Measurements from ENCODE around the gene DDX31. TPM values are rescaled to one million over a fixed set of nuclear protein-coding genes. Genes with fewer than 3 reads are reported as not detected.

The DDX31 gene
- total RNA-seq, 2 experiments from 2014 or later: 20.9 to 22.8 TPM

DNA sequence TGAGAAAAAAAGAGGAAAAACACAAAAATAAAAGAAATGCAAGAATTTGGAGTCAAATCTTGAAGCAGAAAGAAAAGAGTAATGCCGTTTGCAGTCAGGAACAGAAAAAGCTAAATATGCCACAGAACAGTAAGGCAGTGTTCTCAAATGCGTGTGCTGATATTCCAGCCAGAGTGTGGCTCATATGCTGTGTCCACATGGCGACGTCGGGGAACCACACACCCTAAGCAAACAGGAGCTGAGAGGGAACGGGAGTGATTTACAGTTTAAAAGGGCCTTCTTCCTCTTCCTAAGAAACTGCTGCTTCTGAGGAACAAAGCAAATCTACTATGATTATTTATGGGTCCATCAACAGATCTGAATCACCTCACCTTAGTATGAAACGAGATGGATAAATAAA, 42.7 kb downstream of the DDX31 start:
- Mint-ChIP-seq H3K9me3 (no peaks in the 10 kb centered on the region), H3K36me3 (ENCODE audit: low read depth) (peaks cover 54% of the 10 kb centered on the region), H3K27ac (no peak overlapping the region), H3K4me3 (no peak overlapping the region), H3K4me1 (ENCODE audit: low read depth) (no peaks in the 10 kb centered on the region), H3K27me3 (no peaks in the 10 kb centered on the region)
- ATAC-seq (no peak), DNase-seq (no peak)
- POLR2A ChIA-PET: no interaction called here
- intact Hi-C loops (cut with micrococcal nuclease): no loop called here
- CTCF ChIA-PET: no interaction called here
- TF ChIP-seq, protein P1, sequence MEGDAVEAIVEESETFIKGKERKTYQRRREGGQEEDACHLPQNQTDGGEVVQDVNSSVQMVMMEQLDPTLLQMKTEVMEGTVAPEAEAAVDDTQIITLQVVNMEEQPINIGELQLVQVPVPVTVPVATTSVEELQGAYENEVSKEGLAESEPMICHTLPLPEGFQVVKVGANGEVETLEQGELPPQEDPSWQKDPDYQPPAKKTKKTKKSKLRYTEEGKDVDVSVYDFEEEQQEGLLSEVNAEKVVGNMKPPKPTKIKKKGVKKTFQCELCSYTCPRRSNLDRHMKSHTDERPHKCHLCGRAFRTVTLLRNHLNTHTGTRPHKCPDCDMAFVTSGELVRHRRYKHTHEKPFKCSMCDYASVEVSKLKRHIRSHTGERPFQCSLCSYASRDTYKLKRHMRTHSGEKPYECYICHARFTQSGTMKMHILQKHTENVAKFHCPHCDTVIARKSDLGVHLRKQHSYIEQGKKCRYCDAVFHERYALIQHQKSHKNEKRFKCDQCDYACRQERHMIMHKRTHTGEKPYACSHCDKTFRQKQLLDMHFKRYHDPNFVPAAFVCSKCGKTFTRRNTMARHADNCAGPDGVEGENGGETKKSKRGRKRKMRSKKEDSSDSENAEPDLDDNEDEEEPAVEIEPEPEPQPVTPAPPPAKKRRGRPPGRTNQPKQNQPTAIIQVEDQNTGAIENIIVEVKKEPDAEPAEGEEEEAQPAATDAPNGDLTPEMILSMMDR (IDR thresholded peaks at IDR 0.05): no peak

DNA sequence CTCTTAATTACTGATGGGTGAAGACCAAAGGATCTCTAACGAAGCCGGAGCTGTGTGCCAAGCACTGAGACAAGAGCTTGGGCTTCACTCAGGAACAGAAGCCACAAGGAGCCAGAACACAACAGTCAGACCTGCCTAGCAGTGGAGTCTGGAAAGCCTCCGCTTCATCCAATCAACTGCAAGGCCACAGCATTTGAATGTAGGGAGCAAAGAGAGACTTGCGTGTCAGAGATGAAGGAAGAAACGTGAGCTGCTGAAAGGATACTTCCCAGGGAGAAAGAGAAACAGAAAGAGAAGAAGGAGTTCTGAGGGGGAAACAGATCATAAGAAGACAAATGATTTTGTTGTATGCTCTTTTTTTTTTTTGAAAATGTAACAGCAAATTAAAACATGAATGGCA, 43.5 kb downstream of the DDX31 start:
- DNase-seq (no peak), ATAC-seq (no peak)
- Mint-ChIP-seq H3K27me3 (no peaks in the 10 kb centered on the region), H3K4me3 (no peak overlapping the region), H3K9me3 (no peaks in the 10 kb centered on the region), H3K27ac (no peak overlapping the region), H3K4me1 (ENCODE audit: low read depth) (no peaks in the 10 kb centered on the region), H3K36me3 (ENCODE audit: low read depth) (peaks cover 49% of the 10 kb centered on the region)
- POLR2A ChIA-PET: no interaction called here
- intact Hi-C loops (cut with micrococcal nuclease): no loop called here
- TF ChIP-seq, protein P1 (IDR thresholded peaks at IDR 0.05): no peak
- CTCF ChIA-PET: no interaction called here

DNA sequence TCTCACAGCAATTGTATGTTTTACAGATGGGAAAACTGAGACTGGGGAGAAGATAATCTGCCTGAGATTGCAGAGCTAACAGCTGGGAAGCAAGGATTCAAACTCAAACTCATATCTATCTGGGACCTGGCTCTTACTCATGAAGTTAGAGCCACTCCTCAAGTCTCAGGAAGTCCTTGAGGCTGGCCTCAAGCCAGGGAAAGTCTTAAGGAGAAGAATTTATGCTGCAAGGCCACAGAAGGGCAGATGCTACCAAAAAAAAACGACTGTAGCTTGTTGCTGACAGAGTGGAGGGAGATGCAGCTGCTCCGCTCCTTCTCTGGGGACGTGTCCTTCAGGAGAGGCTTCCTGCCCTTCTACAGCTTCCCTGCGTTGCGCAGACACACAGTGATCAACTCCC, 47.6 kb downstream of the DDX31 start:
- ATAC-seq (no peak), DNase-seq (no peak)
- ChIA-PET CTCF (interaction anchor here (1.2 kb wide), 1 partner anchor 11 kb away, joined by 4 read pairs; no protein-coding TSS in a partner anchor), POLR2A (interaction anchor here (1.1 kb wide), 1 partner anchor 10 kb away, joined by 3 read pairs; no protein-coding TSS in a partner anchor)
- Mint-ChIP-seq H3K27ac (no peak overlapping the region), H3K9me3 (no peaks in the 10 kb centered on the region), H3K4me3 (no peak overlapping the region), H3K27me3 (no peaks in the 10 kb centered on the region), H3K36me3 (ENCODE audit: low read depth) (peaks cover 49% of the 10 kb centered on the region), H3K4me1 (ENCODE audit: low read depth) (no peaks in the 10 kb centered on the region)
- TF ChIP-seq, protein P1 (IDR thresholded peaks at IDR 0.05): no peak
- intact Hi-C loops (cut with micrococcal nuclease): no loop called here

DNA sequence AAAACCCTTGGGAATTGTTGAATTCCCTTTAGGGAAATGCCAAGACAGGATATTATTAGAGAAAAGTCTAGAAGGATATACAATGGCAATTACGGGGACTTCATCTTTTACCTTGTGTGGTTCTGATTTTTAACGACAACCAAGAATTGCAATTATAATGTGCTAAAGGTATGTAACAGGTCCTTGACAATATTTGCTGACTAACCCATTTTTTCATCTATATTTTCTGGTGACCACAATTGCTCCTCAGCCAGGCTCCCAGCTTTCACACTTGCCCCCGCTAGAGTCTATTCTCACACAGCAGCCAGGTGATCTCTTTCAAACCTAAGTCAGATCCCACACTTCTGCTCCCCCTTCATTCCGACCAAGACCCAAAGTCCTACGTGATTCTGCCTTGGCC, 53.1 kb downstream of the DDX31 start:
- no peak overlapping the region for H3K4me3 Mint-ChIP-seq
- H3K36me3 Mint-ChIP-seq (ENCODE audit: low read depth): peaks cover 70% of the 10 kb centered on the region
- H3K4me1 Mint-ChIP-seq (ENCODE audit: low read depth): no peaks in the 10 kb centered on the region
- DNase-seq (no peak), ATAC-seq (no peak)
- ChIA-PET POLR2A (no interaction called here), CTCF (no interaction called here)
- H3K27ac Mint-ChIP-seq: no peak overlapping the region
- TF ChIP-seq, protein P1 (IDR thresholded peaks at IDR 0.05): no peak
- H3K9me3 Mint-ChIP-seq: no peaks in the 10 kb centered on the region
- no peaks in the 10 kb centered on the region for H3K27me3 Mint-ChIP-seq
- intact Hi-C loops (cut with micrococcal nuclease): no loop called here

DNA sequence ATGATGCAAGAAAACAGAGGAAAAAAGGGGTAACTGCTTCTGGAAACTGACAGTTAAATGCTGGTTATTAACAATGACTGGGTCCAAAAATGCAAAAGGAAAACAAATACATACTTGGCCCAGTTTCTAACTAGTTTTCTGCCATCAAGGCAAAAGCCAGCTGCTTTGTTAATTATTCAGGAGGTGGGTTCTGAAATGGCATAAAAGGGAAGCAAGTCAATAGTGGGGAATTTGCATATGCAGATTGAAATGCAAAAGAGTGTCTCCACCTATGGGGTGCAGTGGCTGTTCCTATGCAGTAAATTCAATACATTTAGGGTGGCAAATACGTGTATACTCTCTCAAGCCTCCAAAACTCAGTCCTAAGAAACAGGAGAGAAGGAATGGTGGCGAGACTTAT, 54.0 kb downstream of the DDX31 start:
- peaks cover 77% of the 10 kb centered on the region for H3K36me3 Mint-ChIP-seq (ENCODE audit: low read depth)
- H3K27me3 Mint-ChIP-seq: no peaks in the 10 kb centered on the region
- no peak overlapping the region for H3K27ac Mint-ChIP-seq
- TF ChIP-seq, protein P1 (IDR thresholded peaks at IDR 0.05): no peak
- DNase-seq (no peak), ATAC-seq (no peak)
- no peak overlapping the region for H3K4me3 Mint-ChIP-seq
- CTCF ChIA-PET: no interaction called here
- no peaks in the 10 kb centered on the region for H3K9me3 Mint-ChIP-seq
- POLR2A ChIA-PET: interaction anchor here (1.4 kb wide), 1 partner anchor 88 kb away, joined by 4 read pairs; no protein-coding TSS in a partner anchor
- intact Hi-C loops (cut with micrococcal nuclease): no loop called here
- no peaks in the 10 kb centered on the region for H3K4me1 Mint-ChIP-seq (ENCODE audit: low read depth)

Measured in activated CD8-positive, alpha-beta T cell treated with anti-CD3 and anti-CD28 coated beads for 36 hours (primary cell).